GM18505 (cell line): ENCODE data around the gene STPG4.

Experiments
- ATAC-seq: cut with Tn5 transposase; IDR thresholded peaks from one replicate; pipeline ENCODE4 v1.9.1; 2021; ENCODE audit not compliant: unreplicated experiment
- POLR2A ChIP-seq: IDR thresholded peaks from 4 replicates; pipeline ENCODE4 v1.6.1; 2011; ENCODE audit warnings: borderline replicate concordance; ENCODE audit not compliant: insufficient read depth, insufficient read length; ENCODE audit errors: extremely low read depth

The STPG4 gene

DNA sequence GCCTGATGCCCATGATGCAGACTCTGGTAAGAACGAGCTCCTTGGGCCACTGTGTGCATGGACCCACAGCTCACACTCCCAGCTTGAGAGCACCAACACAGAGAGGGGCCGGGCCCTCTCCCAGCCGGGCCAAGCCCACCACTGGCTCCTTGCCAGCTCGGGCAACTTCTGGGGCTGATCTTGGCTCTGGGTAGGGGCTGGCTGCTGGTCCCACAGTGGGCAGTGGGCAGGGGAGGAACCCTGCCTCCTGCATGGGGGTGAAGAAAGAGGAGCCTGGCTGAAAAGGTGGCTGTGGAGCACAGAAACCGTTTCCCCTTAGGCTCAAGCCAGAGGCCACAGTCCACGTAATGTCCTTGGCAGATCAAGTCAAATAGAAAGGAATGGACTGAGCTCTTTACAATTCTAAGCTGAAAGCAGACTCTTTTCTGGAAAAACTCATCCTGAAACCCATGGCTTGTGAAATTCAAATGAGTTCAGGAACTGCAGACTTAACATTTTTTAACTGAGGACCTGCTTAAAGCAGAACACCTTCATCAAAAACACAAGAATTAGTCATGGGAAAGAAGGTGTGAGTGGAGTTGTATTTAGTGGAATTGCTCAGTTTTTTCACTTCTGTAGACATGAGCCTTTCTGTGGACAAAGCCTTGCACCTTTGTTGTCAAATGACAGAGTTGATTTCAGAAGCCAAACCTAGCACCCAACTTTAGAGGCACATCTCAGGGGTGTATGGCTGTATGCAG, 104.9 kb downstream of the STPG4 start:
- no peak for TF ChIP-seq POLR2A
- ATAC-seq: no peak

DNA sequence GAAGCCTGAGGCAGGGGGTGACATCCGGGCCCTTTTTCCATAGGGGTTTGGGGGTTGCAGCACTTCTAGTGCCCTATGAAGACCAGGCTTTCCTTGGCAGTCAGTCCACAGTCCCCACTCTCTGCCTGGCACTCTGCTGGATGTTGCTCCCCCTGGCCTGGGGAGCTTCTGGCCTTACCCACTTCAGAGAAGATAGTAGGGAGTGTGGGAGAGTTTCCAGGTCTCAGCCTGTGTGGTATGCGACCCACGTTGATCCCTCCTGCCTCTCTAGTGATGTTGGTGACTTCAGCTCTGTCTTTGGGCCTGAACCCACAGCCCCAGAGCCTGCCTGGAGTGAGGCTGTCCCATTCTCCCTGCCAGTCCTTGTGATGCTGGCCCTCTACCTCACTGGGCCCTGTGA, 105.6 kb downstream of the STPG4 start:
- ATAC-seq: no peak
- no peak for TF ChIP-seq POLR2A

DNA sequence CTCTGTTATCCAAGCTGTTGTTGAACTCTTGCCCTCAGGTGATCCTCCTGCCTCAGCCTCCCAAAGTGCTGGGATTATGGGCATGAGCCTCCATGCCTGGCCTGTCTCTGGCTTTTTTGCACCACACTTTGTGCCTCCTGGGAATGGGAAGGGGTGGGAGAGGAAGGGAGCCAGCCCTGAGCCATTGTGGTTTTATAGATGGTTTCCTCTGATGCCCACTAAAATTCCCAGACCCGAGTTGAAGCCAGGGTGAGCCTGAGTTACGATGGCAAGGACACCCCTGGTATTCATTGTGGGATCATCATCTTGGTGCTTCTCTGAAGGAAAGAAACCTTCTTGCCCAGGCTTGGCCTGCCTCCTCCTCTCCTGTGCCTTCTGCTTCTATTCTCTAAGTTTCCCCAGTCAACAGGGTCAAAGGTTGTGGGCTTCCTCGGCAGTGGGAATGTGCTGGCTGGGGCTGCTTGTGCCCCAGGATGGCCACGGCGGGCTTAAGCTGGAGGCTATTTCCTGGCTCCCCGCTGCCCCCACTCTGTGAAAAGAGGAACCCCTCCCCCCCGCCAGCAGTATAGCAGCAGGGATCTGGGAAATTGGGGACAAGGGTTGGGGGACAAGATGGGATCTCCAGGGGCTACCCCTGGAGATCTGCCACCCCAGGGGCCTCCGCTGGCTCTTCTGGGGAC, 106.2 kb downstream of the STPG4 start:
- no peak for ATAC-seq
- TF ChIP-seq POLR2A: no peak

DNA sequence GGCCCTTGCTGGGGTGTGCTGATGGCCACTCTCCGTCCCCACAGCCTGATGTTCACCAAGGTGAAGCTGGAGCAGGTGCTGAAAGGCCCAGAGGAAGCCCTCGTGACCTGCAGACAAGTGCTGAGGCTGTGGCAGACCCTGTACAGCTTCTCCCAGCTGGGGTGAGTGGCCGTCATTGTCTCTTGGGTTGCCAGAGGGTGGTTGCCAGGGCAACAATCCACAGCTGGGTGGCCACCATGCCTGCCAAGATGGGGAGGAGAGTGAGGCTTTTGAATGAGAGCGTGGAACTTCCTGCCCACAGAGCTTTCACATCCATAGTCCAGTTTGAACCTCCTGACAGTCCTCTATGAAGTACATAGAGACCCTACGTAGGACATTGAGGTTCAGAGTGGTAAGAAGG, 108.8 kb downstream of the STPG4 start:
- no peak for ATAC-seq
- TF ChIP-seq POLR2A: no peak

- ATAC-seq: no peak
- no peak for TF ChIP-seq POLR2A
Measured at GRCh38 chr2:47043891-47044239, 111.2 kb downstream of the STPG4 start.

- ATAC-seq: no peak
- TF ChIP-seq POLR2A: no peak
Measured at GRCh38 chr2:47043142-47043890, 111.8 kb downstream of the STPG4 start.

GRCh38 chr2:47041891-47042684, 113.0 kb downstream of the STPG4 start:
- no peak for ATAC-seq
- no peak for TF ChIP-seq POLR2A

DNA sequence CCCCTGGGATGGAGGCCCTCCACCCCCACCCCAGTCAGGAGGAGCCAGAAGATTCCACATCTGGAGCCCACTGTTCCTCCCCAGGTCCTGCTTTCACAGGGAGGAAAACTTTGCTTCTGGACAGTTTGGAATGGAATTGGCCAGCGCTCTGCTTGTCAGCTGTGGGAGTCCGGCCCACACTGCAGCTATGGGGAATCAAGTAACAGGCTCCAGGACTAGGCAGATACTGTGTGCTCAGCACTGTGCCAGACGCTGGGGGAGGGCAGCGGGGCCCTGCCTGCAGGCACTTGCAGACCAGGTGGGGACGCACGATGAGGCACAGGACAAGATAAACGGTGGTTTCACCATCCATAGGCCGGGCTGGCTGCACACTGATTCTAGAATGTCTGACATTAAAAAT, 114.0 kb downstream of the STPG4 start:
- TF ChIP-seq POLR2A: no peak
- ATAC-seq: no peak

GRCh38 chr2:47040651-47041050, 114.5 kb downstream of the STPG4 start:
- TF ChIP-seq POLR2A: no peak

DNA sequence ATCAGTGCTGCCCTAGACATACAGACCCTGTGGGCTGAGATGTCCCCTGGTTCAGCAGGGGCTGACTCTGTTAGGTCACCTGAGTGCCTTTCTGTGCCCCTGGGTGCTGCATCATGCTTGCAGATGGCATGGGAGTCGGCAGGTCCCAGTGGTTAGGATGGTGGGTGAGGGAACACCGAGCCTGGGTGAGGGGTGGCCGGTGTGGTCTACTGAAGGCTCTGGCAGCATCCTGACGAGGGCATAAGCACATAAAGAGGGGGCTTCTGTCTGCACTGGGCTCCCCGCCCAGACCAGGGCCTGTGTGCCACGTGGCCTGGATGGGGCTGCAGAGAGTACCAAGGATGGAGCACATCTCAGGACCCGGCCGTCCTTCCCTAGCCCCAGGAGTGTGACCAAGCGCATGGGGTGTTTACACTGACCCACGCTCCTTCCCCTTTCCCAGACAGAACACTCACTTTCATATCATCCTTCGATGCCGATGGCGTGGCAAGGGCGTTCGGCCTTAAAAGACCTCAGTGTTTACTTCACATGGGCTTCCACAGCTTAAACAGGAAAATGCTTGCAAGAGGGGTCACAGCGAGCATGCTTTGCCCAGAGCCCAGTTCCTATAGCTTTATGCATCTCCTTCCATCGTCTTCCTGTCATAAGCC, 115.1 kb downstream of the STPG4 start:
- TF ChIP-seq POLR2A: no peak
- ATAC-seq: no peak

More at GRCh38 chr2:47040651-47041050, 114.5 kb downstream of the STPG4 start:
- ATAC-seq: no peak

DNA sequence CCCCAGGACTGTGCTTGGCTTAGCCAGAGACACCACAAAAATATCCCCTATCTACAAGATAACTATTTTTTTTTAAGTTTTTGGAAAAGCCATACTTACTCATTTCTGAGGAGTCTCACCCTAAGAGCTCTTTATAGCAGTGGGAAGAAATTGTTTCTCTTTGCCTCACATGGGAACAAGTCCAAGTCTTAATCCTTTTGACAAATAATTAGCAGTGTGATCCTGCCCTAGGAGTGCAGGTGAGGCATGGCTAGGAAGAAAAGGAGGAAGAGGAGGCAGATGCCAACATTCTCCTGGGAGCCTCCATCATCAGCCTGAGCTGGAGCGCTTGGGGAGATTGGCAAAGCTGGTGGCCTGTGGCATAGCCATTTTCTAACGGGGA, 115.6 kb downstream of the STPG4 start:
- TF ChIP-seq POLR2A: no peak
- ATAC-seq: no peak

DNA sequence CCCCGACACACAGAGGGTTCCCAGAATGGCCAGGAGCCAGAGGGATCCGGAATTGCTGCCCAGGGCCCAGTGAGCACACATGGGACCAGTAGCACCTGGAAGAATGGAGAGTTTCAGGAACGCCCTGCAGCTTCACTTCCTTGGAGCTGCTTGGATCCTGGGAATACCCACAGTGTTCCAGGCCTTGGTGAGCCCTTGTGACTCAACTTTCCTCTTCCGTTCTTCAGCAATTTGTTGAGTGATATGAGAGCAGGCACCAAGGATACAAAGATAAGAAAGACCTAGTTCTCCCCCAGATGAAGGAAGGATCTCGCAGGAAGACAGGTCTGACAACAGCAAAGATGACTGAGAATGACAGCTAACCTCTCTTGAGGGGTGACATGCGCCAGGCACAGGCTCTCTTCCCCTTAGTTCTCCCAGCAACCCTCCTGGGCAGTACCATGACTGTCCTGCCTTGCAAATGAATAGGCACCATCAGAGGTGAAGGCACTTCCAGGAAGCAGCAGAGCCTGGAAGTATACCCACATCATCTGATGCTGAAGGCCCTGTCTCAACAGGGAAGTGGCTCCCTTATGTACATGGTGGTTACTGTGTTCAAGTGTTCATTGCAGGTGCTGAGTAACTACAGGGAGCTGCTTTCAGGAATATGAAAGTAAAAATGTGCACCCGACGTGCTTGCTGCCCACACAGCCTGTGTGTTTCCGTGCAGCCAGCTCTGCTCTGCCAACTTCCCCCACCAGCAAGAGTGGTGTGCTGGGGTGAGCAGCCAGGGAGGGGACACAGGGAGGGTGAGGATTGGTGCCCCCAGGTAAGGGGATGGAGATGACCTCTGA, 116.2 kb downstream of the STPG4 start:
- TF ChIP-seq POLR2A: no peak
- ATAC-seq: peak; percentile 48
